Sigmoid colon (tissue), 4 donors: Measurements from ENCODE around the gene ORMDL1.

ENCODE experiments used
- EP300 ChIP-seq, 4 donors: sonication (generic); formaldehyde crosslinking; IDR thresholded peaks; one replicate each; pipeline ENCODE4 v1.6.1; 2017; ENCODE audit warnings: antibody characterized with exemption in 4 of 4
- POLR2A ChIP-seq, 2 donors: fragments of 450-650 bp; IDR thresholded peaks; one replicate each; pipeline ENCODE4 v1.6.1; 2016; ENCODE audit warnings: antibody characterized with exemption in 2 of 2, mild to moderate bottlenecking in 2 of 2, moderate library complexity in 2 of 2
- TF ChIP-seq, protein P1 (sequence below), 4 experiments: fragments of 450-650 bp in 3 of 4; fragments of 200-600 bp in 1 of 4; IDR thresholded peaks; one replicate each; pipeline ENCODE4 v1.5.1; 2016 to 2019; ENCODE audit warnings: antibody characterized with exemption in 4 of 4, mild to moderate bottlenecking in 3 of 4, moderate library complexity in 2 of 4

- TF ChIP-seq, protein P1, sequence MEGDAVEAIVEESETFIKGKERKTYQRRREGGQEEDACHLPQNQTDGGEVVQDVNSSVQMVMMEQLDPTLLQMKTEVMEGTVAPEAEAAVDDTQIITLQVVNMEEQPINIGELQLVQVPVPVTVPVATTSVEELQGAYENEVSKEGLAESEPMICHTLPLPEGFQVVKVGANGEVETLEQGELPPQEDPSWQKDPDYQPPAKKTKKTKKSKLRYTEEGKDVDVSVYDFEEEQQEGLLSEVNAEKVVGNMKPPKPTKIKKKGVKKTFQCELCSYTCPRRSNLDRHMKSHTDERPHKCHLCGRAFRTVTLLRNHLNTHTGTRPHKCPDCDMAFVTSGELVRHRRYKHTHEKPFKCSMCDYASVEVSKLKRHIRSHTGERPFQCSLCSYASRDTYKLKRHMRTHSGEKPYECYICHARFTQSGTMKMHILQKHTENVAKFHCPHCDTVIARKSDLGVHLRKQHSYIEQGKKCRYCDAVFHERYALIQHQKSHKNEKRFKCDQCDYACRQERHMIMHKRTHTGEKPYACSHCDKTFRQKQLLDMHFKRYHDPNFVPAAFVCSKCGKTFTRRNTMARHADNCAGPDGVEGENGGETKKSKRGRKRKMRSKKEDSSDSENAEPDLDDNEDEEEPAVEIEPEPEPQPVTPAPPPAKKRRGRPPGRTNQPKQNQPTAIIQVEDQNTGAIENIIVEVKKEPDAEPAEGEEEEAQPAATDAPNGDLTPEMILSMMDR (IDR thresholded peaks at IDR 0.05), result no peak
- TF ChIP-seq POLR2A (IDR thresholded peaks at IDR 0.05) (no peak), EP300 (IDR thresholded peaks at IDR 0.05) (no peak)
Measured at GRCh38 chr2:189818249-189819038, 34.3 kb upstream of the ORMDL1 start.
